ENCODE results near the gene CDC45.
"Not testable (repeated sequence)": the region's sequence is repeated elsewhere in the genome, so short reads cannot be mapped to it uniquely, and the experiment has no call there.

CDC45 gene

DNA sequence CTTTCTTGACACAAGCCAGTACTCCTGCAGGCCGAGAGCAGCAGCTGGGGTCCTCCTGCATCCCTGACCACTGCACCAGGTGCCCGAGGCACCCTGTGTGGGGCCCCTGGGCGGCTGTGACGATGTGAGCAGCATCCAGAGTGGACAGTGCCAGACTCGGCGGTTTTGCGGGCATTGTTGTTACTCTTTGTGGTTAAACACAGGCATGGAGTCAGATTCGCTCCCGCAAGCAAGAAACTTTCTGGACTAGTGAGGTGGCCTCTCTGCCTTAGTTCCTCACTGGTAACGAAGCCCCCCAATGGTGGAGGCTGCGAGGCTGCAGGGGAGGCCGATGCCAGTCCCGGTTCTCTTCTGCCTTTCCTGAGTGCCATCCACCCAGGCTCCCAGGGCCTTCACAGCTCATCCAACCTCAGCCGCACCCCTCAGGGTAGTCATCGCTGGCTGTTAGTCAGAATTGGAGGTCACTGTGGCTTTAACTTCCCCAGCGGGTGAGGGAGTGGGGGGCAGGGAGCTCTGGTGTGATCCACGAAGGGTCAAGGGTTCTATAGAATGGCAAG, 48.2 kb downstream of the CDC45 start:
- DNase-seq (ENCODE audit: low read depth in 2 of 2) = no peak

DNA sequence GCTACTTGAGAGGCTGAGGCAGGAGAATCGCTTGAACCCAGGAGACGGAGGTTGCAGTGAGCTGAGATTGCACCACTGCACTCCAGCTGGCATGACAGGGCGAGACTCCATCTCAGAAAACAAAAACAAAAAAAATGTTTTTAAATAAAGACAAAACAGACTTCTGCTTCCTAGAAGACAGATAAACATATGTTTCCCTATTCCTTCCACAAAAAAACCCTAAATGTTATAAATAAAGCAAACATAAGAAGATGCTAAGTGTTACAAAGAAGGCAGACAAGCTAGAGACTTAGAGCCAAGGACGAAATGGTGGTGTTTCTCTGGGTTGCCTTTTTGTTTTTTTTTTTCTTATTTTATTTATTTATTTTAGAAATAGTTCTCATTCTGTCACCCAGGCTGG, 50.1 kb downstream of the CDC45 start:
- no peak for DNase-seq (ENCODE audit: low read depth in 2 of 2)

GRCh38 chr22:19530751-19531150, 51.0 kb downstream of the CDC45 start:
- DNase-seq (ENCODE audit: low read depth in 2 of 2) = no peak

DNA sequence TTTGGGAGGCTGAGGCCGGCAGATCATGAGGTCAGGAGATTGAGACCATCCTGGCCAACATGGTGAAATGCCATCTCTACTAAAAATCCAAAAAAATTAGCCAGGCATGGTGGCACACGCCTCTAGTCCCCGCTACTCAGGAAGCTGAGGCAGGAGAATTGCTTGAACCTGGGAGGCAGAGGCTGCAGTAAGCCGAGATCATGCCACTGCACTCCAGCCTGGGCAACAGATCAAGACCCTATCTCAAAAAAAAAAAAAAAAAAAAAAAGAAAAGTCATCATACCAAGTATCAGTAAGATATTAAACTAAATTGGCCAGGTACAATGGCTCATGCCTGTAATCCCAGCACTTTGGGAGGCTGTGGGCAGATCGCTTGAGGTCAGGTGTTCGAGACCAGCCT, 51.6 kb downstream of the CDC45 start:
- DNase-seq (ENCODE audit: low read depth in 2 of 2) = not testable (repeated sequence)

GRCh38 chr22:19533049-19533626, 53.4 kb downstream of the CDC45 start:
- DNase-seq (ENCODE audit: low read depth in 2 of 2) = no peak

DNA sequence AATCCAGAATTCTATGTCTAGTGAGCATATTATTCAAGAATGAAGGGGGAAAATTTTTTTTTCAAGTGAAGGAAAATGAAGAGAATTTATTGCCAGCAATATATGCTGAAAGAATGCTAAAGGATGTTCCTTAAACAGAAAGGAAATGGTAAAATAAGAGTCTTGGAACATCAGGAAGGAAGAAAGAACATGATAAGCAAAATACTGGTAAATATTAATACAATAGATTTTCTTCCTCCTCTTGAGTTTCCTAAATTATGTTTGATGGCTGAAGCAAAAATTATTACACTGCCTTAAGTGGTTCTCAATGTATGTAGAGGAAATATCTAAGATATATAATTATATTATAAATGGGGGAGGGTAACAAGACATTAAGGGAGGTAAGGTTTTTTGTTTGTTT, 54.1 kb downstream of the CDC45 start:
- DNase-seq (ENCODE audit: low read depth in 2 of 2) = no peak

- DNase-seq (ENCODE audit: low read depth in 2 of 2) = no peak
Measured at GRCh38 chr22:19535001-19535400, 55.3 kb downstream of the CDC45 start.

DNA sequence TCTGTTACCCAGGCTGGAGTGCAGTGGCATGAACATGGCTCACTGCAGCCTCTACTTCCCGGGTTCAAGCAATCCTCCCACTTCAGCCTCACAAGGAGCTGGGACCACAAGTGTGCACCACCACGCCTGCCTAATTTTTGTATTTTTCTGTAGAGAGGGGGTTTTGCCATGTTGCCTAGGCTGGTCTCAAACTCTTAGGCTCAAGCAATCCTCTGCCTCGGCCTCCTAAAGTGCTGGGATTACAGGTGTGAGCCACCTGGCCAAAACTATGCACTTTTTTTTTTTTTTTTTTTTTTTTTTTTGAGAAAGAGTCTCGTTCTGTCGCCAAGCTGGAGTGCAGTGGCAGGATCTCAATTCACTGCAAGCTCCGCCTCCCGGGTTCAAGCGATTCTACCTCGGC, 56.8 kb downstream of the CDC45 start:
- no peak for DNase-seq (ENCODE audit: low read depth in 2 of 2)

DNA sequence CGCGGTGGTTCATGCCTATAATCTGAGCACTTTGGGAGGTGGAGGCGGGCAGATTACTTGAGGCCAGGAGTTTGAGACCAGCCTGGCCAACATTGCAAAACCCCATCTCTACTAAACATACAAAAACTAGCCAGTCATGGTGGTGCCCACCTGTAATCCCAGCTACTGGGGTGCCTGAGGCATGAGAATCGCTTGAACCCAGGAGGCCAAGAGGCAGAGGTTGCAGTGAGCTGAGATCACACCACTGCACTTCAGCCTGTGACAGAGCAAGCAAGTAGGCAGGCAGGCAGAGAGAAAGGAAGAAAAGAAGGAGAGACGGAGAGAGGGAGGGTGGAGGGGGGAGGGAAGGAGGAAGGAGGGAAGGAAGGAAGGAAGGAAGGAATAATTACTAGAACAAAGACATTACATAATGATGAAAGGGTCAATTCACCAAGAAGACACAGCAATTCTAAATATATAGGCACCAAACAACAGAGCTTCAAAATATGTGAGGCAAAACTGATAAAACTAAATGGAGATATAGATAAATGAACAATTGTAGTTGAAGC, 58.3 kb downstream of the CDC45 start:
- DNase-seq (ENCODE audit: low read depth in 2 of 2) = no peak

DNA sequence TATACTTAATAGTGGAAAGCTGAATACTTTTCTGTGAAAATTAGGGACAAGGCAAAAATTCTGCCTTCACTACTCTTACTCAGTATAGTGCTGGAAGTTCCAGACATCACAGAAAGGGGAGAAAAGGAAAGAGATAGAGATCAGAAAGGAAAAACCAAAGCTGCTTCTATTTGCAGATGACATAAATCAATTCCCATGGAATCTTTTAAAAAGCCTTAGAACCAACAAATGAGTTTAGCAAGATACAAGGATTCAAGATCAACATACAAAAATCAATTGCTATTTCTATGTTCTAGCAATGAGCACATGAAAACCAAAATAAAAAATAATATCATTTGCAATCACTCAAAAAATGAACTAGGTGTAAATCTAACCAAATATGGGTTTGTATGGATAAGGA, 60.7 kb downstream of the CDC45 start:
- no peak for DNase-seq (ENCODE audit: low read depth in 2 of 2)

DNA sequence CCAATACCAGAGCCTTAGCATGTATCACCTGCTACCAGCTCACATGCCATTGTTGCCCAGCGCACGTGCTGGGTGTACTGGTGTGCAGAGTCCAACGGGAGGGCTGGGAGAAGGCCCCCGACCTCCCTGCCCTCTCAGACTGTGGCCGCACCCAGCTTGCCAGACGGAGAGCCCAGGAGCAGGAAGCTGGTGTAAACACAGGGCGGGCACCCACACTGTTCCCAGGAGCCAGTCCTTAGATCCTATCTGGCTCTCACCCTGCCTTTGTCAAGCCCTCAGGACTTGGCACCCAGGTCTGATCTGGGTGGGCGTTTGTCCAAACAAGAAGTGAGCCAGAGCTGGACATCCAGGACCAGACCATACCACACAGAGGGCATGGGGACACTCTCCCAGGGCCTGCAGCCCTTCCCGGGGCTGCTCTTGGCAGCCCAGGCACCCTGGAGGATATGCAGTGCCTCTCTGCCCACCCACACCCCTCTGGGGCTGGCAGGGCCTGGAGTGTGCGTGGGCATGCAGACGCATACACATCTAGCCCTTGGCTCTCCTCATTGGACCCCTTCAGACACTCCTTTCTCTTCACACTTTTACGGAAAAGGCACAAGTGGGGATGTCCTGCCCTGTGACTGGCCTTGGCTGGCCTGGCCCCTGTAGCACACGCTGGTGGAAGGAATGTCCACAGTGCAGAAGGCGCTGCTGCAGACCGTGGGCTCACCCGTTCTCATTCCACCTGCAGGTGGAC, 64.4 kb downstream of the CDC45 start:
- no peak for DNase-seq (ENCODE audit: low read depth in 2 of 2)

GRCh38 chr22:19545935-19546207, 66.2 kb downstream of the CDC45 start:
- no peak for DNase-seq (ENCODE audit: low read depth in 2 of 2)

DNA sequence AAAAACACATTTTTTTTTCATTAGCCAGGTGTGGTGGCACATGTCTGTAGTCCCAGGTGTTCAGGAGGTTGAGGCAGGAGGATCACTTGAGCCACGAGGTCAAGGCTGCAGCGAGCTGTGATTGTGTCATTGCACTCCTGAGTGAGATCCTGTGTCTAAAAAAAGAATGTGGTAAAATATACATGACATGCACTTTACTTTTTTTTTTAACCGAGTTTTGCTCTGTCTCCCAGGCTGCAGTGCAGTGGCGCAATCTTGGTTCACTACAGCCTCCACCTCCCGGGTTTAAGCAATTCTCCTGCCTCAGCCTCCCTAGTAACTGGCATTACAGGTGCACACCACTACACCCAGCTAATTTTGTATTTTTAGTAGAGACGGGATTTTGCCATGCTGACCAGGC, 67.0 kb downstream of the CDC45 start:
- DNase-seq (ENCODE audit: low read depth in 2 of 2) = no peak

DNA sequence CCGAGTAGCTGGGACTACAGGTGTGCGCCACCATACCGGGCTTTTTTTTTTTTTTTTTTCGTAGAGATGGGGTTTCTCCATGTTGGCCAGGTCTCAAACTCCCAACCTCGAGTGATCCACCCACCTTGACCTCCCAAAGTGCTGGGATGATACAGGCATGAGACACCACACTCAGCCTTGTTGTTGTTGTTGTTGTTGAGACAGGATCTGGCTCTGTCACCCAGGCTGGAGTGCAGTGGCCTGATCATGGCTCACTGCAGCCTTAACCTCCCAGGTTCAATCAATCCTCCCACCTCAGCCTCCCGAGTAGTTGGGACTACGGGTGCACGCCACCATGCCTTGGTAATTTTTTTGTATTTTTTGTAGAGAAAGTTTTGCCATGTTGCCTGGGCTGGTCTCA, 67.9 kb downstream of the CDC45 start:
- DNase-seq (ENCODE audit: low read depth in 2 of 2) = no peak

- not testable (repeated sequence) for DNase-seq (ENCODE audit: low read depth in 2 of 2)
Measured at GRCh38 chr22:19548427-19548826, 68.7 kb downstream of the CDC45 start.

DNA sequence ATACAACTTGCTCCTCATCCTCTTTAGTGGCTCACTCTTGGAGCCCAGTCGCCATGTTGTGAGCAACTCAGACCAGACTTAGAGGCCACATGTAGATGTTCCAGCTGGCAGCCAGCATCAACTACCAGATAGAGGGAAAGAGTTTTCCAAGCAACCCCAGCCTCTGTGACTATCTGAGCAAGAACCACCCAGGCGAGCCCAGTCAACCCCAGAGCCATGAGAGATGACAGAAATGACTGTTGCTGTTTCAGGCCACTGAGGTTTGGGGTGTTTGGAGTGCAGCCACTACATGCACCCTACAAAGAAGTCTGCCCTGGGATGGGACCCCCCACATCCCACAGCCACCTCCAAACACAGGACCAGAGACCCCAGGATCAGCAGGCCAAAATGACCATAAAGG, 69.2 kb downstream of the CDC45 start:
- no peak for DNase-seq (ENCODE audit: low read depth in 2 of 2)

DNA sequence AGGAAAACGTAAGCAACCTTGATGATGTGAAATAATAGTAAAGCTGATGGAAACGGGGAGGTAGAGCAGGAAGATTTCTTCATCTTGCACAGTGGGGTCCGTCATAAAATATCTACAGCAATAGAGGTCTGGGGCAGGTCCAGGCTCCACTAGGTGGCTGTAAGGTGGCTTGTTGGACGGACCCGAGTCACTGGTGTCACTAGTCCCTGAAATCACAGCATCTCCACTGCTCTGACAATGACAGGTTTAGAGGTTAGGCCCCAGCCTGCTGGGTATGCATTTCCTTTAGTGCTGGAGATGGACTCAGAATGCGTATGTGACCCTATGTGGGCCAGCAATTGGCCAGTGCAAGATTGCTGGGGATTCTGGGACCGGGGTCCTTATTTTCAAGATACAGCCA, 69.7 kb downstream of the CDC45 start:
- no peak for DNase-seq (ENCODE audit: low read depth in 2 of 2)

DNA sequence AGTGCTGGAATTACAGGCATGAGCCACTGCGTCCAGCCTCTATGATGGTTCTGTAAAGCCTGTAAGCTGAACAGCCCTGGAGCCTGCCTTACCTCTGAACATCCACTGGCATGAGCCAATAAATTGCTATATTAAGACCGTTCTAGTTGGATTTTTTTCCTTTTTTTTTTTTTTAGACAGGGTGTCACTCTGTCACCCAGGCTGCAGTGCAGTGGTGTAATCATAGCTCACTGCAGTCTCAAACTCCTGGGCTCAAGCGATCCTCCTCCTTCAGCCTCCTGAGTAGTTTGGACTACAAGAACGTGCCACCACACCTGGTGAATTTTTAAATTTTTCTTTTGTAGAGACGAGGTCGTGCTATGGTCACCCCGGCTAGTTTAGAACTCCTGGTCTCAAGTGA, 70.7 kb downstream of the CDC45 start:
- no peak for DNase-seq (ENCODE audit: low read depth in 2 of 2)

DNA sequence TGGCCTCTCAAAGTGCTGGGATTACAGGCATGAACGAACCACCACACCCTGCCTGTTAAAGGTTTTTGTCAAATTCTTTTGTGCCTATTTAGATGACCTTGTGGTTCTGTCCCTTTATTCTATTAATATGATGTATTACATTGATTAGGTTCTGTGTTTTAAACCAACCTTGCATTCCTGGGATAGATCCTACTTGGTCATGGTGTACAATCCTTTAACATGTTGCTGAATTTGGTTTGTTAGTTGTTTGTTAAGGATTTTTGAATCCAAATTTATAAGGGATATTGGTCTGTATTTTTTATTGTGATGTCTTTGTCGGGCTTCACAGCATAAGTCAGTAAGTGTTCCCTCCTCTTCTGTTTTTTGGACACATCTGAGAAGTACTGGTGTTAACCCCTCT, 73.5 kb downstream of the CDC45 start:
- no peak for DNase-seq (ENCODE audit: low read depth in 2 of 2)

DNA sequence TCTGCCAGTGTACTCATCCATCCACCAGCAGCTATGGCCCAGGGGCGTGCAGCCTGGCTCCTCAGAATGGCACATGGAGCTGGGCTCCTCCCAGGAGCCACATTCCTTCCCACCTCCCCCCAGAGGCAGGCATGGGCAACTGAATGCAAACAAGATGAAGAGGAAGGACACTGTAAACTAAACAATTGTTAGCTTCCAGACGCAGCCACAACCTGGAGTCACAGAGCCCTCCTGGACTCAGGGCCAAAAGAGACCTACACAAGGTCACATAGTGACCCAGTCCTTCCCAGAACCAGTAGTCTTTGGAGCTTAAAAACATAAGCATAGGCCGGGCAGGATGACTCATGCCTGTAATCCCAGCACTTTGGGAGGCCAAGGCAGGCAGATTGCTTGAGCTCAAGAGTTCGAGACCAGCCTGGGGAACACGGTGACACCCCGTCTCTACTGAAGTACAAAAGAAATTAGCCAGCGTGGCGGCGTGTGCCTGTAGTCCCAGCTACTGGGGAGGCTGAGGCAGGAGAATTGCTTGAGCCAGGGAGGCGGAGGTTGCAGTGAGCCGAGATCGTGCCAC, 75.2 kb downstream of the CDC45 start:
- no peak for DNase-seq (ENCODE audit: low read depth in 2 of 2)

- no peak for DNase-seq (ENCODE audit: low read depth in 2 of 2)
Measured at GRCh38 chr22:19555651-19556050, 75.9 kb downstream of the CDC45 start.

- DNase-seq (ENCODE audit: low read depth in 2 of 2) = no peak
Measured at GRCh38 chr22:19556963-19557545, 77.3 kb downstream of the CDC45 start.

DNA sequence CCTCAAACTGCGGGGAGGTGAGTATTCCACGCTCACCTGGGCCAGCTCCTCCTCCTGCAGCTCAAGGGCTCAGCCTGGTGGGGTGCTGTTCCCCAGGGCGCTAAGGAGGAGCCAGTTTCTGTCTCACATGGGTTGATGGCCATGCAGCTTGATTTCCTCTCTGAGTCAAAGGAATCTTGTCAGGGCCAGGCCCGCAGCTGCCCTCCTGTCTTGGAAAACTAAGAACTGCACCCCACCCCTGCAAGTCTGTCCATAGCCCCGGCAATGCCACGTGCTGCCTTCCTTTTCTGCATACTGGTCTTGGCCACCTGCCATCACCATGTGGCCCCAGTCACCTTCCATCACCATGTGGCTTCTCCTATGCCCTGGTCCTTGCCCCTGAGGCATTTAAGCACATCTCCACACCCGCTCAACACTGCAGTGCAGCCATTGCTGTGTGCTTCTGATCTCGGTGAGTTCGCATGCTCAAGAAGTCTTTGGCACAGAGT, 79.6 kb downstream of the CDC45 start:
- DNase-seq (ENCODE audit: low read depth in 2 of 2) = no peak

Measured in stimulated activated CD8-positive, alpha-beta memory T cell treated with anti-CD3 and anti-CD28 coated beads, Interleukin-2, amount 100 ng/mL, for 48 hours (primary cell).